Peyer's patch (tissue), 4 donors: ENCODE measurements around the gene CRELD2. TPM values are rescaled to one million over a fixed set of nuclear protein-coding genes. Genes with fewer than 3 reads are reported as not detected.
A peak's percentile ranks its signal among the peaks of the same experiment; 100 is the strongest.

ENCODE experiments used
- DNase-seq, 3 donors: peaks; one replicate each; pipeline ENCODE4 v3.0.0-alpha.2; 2017 to 2019
- H3K27ac ChIP-seq, 4 donors: fragments of 200-600 bp; sonication (generic); one replicate each; pipeline ENCODE4 v1.5.1; 2016 to 2019
- H3K27me3 ChIP-seq, 2 donors: fragments of 200-600 bp; sonication (generic); one replicate each; pipeline ENCODE4 v1.5.1; 2019
- H3K36me3 ChIP-seq, 3 donors: fragments of 200-600 bp; sonication (generic); one replicate each; pipeline ENCODE4 v1.5.1; 2016 to 2019
- H3K4me1 ChIP-seq, 4 donors: fragments of 200-600 bp; sonication (generic); one replicate each; pipeline ENCODE4 v1.5.1; 2016 to 2019
- H3K4me3 ChIP-seq, 4 donors: fragments of 200-600 bp; sonication (generic); 1 replicate in 3 of 4; 2 replicates in 1 of 4; pipeline ENCODE4 v1.5.1; 2016 to 2019; ENCODE audit warnings: mild to moderate bottlenecking in 1 of 4
- H3K9me3 ChIP-seq, 4 donors: fragments of 200-600 bp; sonication (generic); one replicate each; pipeline ENCODE4 v1.5.1; 2016 to 2019; ENCODE audit warnings: mild to moderate bottlenecking in 1 of 4
- CTCF ChIP-seq, 6 experiments: fragments of 450-650 bp in 4 of 6; fragments of 200-600 bp in 2 of 6; sonication (generic) in 1 of 6; IDR thresholded peaks; one replicate each; pipeline ENCODE4 v1.5.1; 2017 to 2019; ENCODE audit warnings: antibody characterized with exemption in 6 of 6, mild to moderate bottlenecking in 3 of 6, moderate library complexity in 1 of 6
- POLR2A ChIP-seq, 2 donors: fragments of 450-650 bp; IDR thresholded peaks; one replicate each; pipeline ENCODE4 v1.5.1; 2017; ENCODE audit warnings: antibody characterized with exemption in 2 of 2, mild to moderate bottlenecking in 2 of 2, moderate library complexity in 2 of 2
- small RNA-seq, 2 donors: library from RNA; depleted of rRNA; stranded (forward); fragments of <200 nt; gene quantifications; one replicate each; pipeline ENCODE3, GENCODE V24; 2016
- total RNA-seq, 4 donors: library from RNA; depleted of rRNA; stranded (reverse); fragments of >200 nt; gene quantifications; one replicate each; pipeline ENCODE4 v1.1.0, GENCODE V29; 2016

Gene CRELD2
- total RNA-seq, 4 donors from 2014 or later = 33.3 to 52.0 (median 41.1) TPM

DNA sequence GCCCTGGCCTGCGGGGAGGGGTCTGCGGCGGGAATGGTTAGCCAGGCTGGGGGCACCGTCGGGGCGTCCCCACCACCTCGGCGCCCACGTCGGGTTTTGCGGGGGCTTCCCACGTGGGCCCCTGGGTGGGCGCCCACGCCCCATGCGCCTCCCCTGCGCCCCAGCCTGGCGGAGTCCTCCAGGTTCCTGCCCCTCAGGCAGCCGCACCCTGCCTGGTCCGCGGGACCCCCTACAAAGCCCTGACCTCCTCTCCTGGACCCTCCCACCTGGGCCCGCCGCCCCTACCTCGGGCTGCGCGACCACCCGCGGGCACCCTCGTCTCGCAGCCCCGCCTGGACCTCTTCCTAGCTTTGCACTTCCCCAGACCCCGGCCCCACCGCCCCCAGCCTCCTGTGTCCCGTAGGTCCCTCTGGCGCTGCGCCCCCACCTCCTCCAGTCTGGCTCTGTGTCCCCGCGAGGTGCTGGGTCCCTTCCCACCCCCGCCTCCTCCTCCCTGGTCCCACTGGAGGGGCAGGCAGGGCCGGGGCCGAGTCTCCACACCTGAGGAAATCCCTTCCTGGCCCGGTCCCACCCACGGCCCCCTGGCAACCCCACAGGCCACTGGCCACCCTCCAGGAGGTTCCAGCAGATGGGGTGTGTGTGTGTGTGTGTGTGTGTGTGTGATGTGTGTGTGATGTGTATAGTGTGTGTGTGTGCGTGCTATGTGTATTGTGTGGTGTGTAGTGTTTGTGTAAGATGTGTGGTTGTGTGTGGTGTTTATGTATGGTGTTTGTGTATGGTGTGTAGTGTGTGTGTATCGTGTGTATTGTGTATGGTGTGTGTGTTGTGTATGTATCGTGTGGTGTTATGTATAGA is 54.0 kb downstream of the CRELD2 start:
- peak in 2 of 3 donors; percentile 52 to 60 for DNase-seq
- Histone ChIP-seq H3K4me1 (peaks cover 17 to 38% (median 29%) of the 10 kb centered on the region in 4 donors), H3K27ac (peak overlapping the region; percentile 80 to 97 (median 94)), H3K9me3 (no peaks in the 10 kb centered on the region), H3K4me3 (peak overlapping the region; percentile 44 to 62 (median 52)), H3K36me3 (no peaks in the 10 kb centered on the region), H3K27me3 (no peaks in the 10 kb centered on the region)
- TF ChIP-seq CTCF (IDR thresholded peaks at IDR 0.05) = no peak
- no peak for TF ChIP-seq POLR2A (IDR thresholded peaks at IDR 0.05)

- peak overlapping the region in 1 of 4 donors; percentile 62 for H3K4me3 ChIP-seq
- DNase-seq = peak in 1 of 3 donors; percentile 15
- H3K4me1 ChIP-seq = peaks cover 17 to 35% (median 28%) of the 10 kb centered on the region in 4 donors
- no peaks in the 10 kb centered on the region for H3K9me3 ChIP-seq
- no peaks in the 10 kb centered on the region for H3K27me3 ChIP-seq
- peak overlapping the region in 1 of 4 donors; percentile 5 for H3K27ac ChIP-seq
- TF ChIP-seq CTCF (IDR thresholded peaks at IDR 0.05) (no peak), POLR2A (IDR thresholded peaks at IDR 0.05) (no peak)
- H3K36me3 ChIP-seq = no peaks in the 10 kb centered on the region
Observed at GRCh38 chr22:49973018-49973961, 54.9 kb downstream of the CRELD2 start.

GRCh38 chr22:49975543-49976389 is 57.3 kb downstream of the CRELD2 start:
- H3K4me1 ChIP-seq = peaks cover 10 to 23% (median 16%) of the 10 kb centered on the region in 4 donors
- H3K36me3 ChIP-seq = no peaks in the 10 kb centered on the region
- peak; percentile 16 to 53 (median 40) for DNase-seq
- no peak overlapping the region for H3K4me3 ChIP-seq
- peaks cover 0 to 5% (median 0%) of the 10 kb centered on the region in 4 donors for H3K9me3 ChIP-seq
- H3K27ac ChIP-seq = peak overlapping the region in 3 of 4 donors; percentile 47 to 71 (median 48)
- H3K27me3 ChIP-seq = no peaks in the 10 kb centered on the region
- no peak for TF ChIP-seq POLR2A (IDR thresholded peaks at IDR 0.05)
- no peak for TF ChIP-seq CTCF (IDR thresholded peaks at IDR 0.05)

DNA sequence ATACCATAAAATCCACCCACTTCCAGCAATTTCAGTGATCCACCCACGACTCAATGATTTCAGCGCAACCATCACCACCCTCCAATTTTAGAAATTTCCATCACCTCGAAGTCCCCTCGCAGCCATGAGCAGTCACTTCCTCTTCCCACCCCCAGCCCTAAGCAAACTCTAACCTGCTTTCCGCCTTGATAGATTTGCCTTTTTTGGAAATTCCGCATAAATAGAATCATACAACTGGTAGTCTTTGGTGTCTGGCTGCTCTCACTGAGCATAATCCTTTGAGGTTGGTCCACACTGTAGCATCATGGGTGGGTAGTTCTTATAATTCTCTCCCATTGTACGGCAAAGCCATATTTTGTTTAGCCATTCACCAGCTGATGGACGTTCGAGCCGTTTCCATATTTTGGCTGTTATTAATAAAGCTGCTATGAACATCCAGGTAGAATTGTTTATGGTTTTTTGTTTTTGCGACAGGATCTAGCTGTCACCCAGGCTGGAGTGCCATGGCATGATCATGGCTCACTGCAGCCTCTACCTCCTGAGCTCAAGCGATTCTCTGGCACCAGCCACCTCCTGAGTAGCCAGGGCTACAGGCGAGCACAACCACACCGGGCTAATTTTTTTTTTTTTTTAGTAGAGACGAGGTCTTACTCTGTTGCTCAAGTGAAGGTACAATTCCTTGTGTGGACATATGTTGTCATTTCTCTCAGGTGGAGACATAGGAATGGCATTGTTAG is 58.2 kb downstream of the CRELD2 start:
- no peaks in the 10 kb centered on the region for H3K36me3 ChIP-seq
- H3K9me3 ChIP-seq = peaks cover 0 to 5% (median 0%) of the 10 kb centered on the region in 4 donors
- no peaks in the 10 kb centered on the region for H3K27me3 ChIP-seq
- peaks cover 8 to 18% (median 12%) of the 10 kb centered on the region in 4 donors for H3K4me1 ChIP-seq
- DNase-seq = peak in 2 of 3 donors; percentile 46 to 50
- H3K27ac ChIP-seq = peak overlapping the region in 2 of 4 donors; percentile 14 to 20
- TF ChIP-seq POLR2A (IDR thresholded peaks at IDR 0.05) (no peak), CTCF (IDR thresholded peaks at IDR 0.05) (no peak)
- no peak overlapping the region for H3K4me3 ChIP-seq

Small RNAs within 50 kb of the gene (small RNA-seq; reads per million reads assigned to genes)
- 0.45 to 0.76 reads per million in 2 donors for gene MIR6821

Other genes with a start within 250 kb of the CRELD2 start
- gene BRD1, start 90.8 kb upstream of the CRELD2 start, total RNA-seq = 100 to 1,000 TPM in 1 of 4 donors, 10 to 100 TPM in 3; 54.1 to 126 (median 78.5) TPM
- gene ZBED4, start 64.8 kb upstream of the CRELD2 start, total RNA-seq = 10 to 100 TPM; 14.9 to 24.0 (median 20.9) TPM
- gene ALG12, start 196 bp upstream of the CRELD2 start, total RNA-seq = 10 to 100 TPM; 17.3 to 25.5 (median 22.1) TPM
- gene PIM3, start 42.1 kb downstream of the CRELD2 start, total RNA-seq = 100 to 1,000 TPM in 2 of 4 donors, 10 to 100 TPM in 2; 66.2 to 142 (median 105) TPM
- gene IL17REL, start 94.1 kb downstream of the CRELD2 start, total RNA-seq = 1 to 10 TPM in 3 of 4 donors, not detected in 1; 1.1 to 2.3 (median 1.2) TPM
- gene TTLL8, start 139.7 kb downstream of the CRELD2 start, total RNA-seq = not detected
- not detected for gene MLC1, start 166.8 kb downstream of the CRELD2 start, total RNA-seq
- under 1 TPM in 1 of 4 donors, not detected in 3; 0.67 TPM for gene MOV10L1, start 171.4 kb downstream of the CRELD2 start, total RNA-seq